Activated naive CD8-positive, alpha-beta T cell treated with anti-CD3 and anti-CD28 coated beads, Interleukin-2, amount 50 U/mL, for 16 hours (primary cell): ENCODE data around the gene PLEKHG5.

Experiments
- DNase-seq: peaks from one replicate; pipeline ENCODE4 v3.0.0-alpha.2; 2020; ENCODE audit warnings: low read depth, low spot score

Gene PLEKHG5

GRCh38 chr1:6510493-6510892 is 19.0 kb upstream of the PLEKHG5 start:
- DNase-seq = no peak

GRCh38 chr1:6509919-6510291 is 18.4 kb upstream of the PLEKHG5 start:
- DNase-seq = no peak

GRCh38 chr1:6509220-6509918 is 17.9 kb upstream of the PLEKHG5 start:
- DNase-seq = no peak

- no peak for DNase-seq
Observed at GRCh38 chr1:6508816-6509189, 17.3 kb upstream of the PLEKHG5 start.

- no peak for DNase-seq
Observed at GRCh38 chr1:6508154-6508815, 16.8 kb upstream of the PLEKHG5 start.

- no peak for DNase-seq
Observed at GRCh38 chr1:6507461-6507911, 16.0 kb upstream of the PLEKHG5 start.

GRCh38 chr1:6507037-6507428 is 15.6 kb upstream of the PLEKHG5 start:
- no peak for DNase-seq

GRCh38 chr1:6506210-6507036 is 15.0 kb upstream of the PLEKHG5 start:
- no peak for DNase-seq

GRCh38 chr1:6505367-6506209 is 14.1 kb upstream of the PLEKHG5 start:
- DNase-seq = no peak

GRCh38 chr1:6504887-6505286 is 13.4 kb upstream of the PLEKHG5 start:
- no peak for DNase-seq

GRCh38 chr1:6503884-6504602 is 12.6 kb upstream of the PLEKHG5 start:
- DNase-seq = no peak

GRCh38 chr1:6502000-6502891 is 10.8 kb upstream of the PLEKHG5 start:
- no peak for DNase-seq

- no peak for DNase-seq
Observed at GRCh38 chr1:6501279-6501813, 9.9 kb upstream of the PLEKHG5 start.

- DNase-seq = no peak
Observed at GRCh38 chr1:6500544-6501278, 9.2 kb upstream of the PLEKHG5 start.

- no peak for DNase-seq
Observed at GRCh38 chr1:6499296-6499695, 7.8 kb upstream of the PLEKHG5 start.

GRCh38 chr1:6498576-6499111 is 7.2 kb upstream of the PLEKHG5 start:
- no peak for DNase-seq

GRCh38 chr1:6497867-6498575 is 6.6 kb upstream of the PLEKHG5 start:
- no peak for DNase-seq

- DNase-seq = no peak
Observed at GRCh38 chr1:6497215-6497866, 5.9 kb upstream of the PLEKHG5 start.
